GM19468 (cell line): ENCODE data around the gene LPP.

Experiments used
- ATAC-seq: cut with Tn5 transposase; IDR thresholded peaks from one replicate; pipeline ENCODE4 v1.9.1; 2021; ENCODE audit warnings: mild to moderate bottlenecking, moderate library complexity, moderate number of reproducible peaks; ENCODE audit not compliant: unreplicated experiment; ENCODE audit errors: extremely low read depth

The LPP gene

GRCh38 chr3:188264226-188265207 lies 110.6 kb downstream of the LPP start:
- no peak for ATAC-seq

GRCh38 chr3:188266562-188267274 lies 112.8 kb downstream of the LPP start:
- no peak for ATAC-seq

GRCh38 chr3:188267790-188268335 lies 113.9 kb downstream of the LPP start:
- no peak for ATAC-seq

- ATAC-seq: no peak
Observed at GRCh38 chr3:188268336-188268735, 114.4 kb downstream of the LPP start.

GRCh38 chr3:188269040-188269439 lies 115.1 kb downstream of the LPP start:
- no peak for ATAC-seq

GRCh38 chr3:188270423-188270972 lies 116.5 kb downstream of the LPP start:
- no peak for ATAC-seq

- no peak for ATAC-seq
Observed at GRCh38 chr3:188271226-188271914, 117.4 kb downstream of the LPP start.

- no peak for ATAC-seq
Observed at GRCh38 chr3:188272481-188273372, 118.8 kb downstream of the LPP start.

GRCh38 chr3:188274249-188274915 lies 120.4 kb downstream of the LPP start:
- no peak for ATAC-seq

- no peak for ATAC-seq
Observed at GRCh38 chr3:188276375-188276774, 122.4 kb downstream of the LPP start.

GRCh38 chr3:188278717-188279324 lies 124.9 kb downstream of the LPP start:
- no peak for ATAC-seq

- no peak for ATAC-seq
Observed at GRCh38 chr3:188279502-188280335, 125.8 kb downstream of the LPP start.

- ATAC-seq: no peak
Observed at GRCh38 chr3:188280627-188281026, 126.7 kb downstream of the LPP start.

GRCh38 chr3:188282871-188283270 lies 128.9 kb downstream of the LPP start:
- ATAC-seq: no peak

- ATAC-seq: no peak
Observed at GRCh38 chr3:188283347-188283746, 129.4 kb downstream of the LPP start.

GRCh38 chr3:188284455-188285212 lies 130.7 kb downstream of the LPP start:
- ATAC-seq: no peak

- ATAC-seq: no peak
Observed at GRCh38 chr3:188286087-188286513, 132.1 kb downstream of the LPP start.
